ENCODE results near the gene NPC1. TPM values are rescaled to one million over a fixed set of nuclear protein-coding genes. Genes with fewer than 3 reads are reported as not detected.
A peak's percentile ranks its signal among the peaks of the same experiment; 100 is the strongest.

NPC1 gene
- total RNA-seq, 1 experiment from 2014 or later = 38.3 TPM

DNA sequence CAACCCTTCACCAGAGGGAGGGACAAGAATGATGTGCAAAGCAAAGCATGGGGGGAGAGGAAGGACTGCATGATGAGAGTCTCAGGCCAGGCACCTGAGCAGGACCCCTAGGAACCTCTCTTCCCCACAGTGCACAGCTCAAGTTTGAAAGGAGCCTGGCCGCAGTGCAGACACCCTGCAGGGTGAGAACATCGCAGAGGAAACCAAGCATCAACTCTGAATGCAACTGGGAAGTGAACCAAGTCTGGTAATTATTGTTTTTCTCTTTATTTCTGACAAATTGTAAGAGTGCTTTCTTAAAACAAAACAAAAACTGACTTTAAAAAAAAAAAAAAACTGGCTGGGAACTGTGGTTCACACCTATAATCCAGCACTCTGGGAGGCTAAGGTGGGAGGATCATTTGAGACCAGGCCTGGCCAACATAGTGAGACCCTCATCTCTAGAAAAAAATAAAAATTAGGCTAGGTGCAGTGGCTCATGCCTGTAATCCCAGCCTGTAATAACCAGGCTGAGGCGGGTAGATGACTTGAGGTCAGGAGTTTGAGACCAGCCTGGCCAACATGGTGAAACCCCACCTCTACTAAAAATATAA, 15.3 kb downstream of the NPC1 start:
- ChIA-PET CTCF (interaction anchor here (1.1 kb wide), 1 partner anchor 132 kb away, joined by 4 read pairs; no protein-coding TSS in a partner anchor), POLR2A (no interaction called here)
- H3K4me3 Mint-ChIP-seq = no peak overlapping the region
- peaks cover 16% of the 10 kb centered on the region for H3K4me1 Mint-ChIP-seq
- H3K9me3 Mint-ChIP-seq = no peaks in the 10 kb centered on the region
- DNase-seq (ENCODE audit: low spot score) = no peak
- H3K36me3 Mint-ChIP-seq = peaks cover 50% of the 10 kb centered on the region
- ATAC-seq = no peak
- TF ChIP-seq TEAD4 (CRISPR knock-in tag; IDR thresholded peaks at IDR 0.05) (no peak), ZNF396 (CRISPR knock-in tag; IDR thresholded peaks at IDR 0.05; ENCODE audit: borderline replicate concordance) (no peak), AR (CRISPR knock-in tag; IDR thresholded peaks at IDR 0.05) (no peak), MLX (CRISPR knock-in tag; IDR thresholded peaks at IDR 0.05) (no peak), ZNF138 (CRISPR knock-in tag; conservative IDR thresholded peaks at IDR 0.05) (no peak), PRDM15 (CRISPR knock-in tag; IDR thresholded peaks at IDR 0.05) (no peak), EMX1 (CRISPR knock-in tag; IDR thresholded peaks at IDR 0.05) (no peak), OVOL2 (CRISPR knock-in tag; IDR thresholded peaks at IDR 0.05; ENCODE audit: borderline replicate concordance) (no peak)
- H3K27me3 Mint-ChIP-seq (ENCODE audit: low read depth) = no peaks in the 10 kb centered on the region
- no peak overlapping the region; the same call in 1 of the 2 replicates for H3K27ac Mint-ChIP-seq

GRCh38 chr18:23569299-23570063, 16.8 kb downstream of the NPC1 start:
- Mint-ChIP-seq H3K9me3 (no peaks in the 10 kb centered on the region), H3K4me1 (peaks cover 8% of the 10 kb centered on the region), H3K27ac (no peak overlapping the region), H3K36me3 (peaks cover 51% of the 10 kb centered on the region), H3K27me3 (ENCODE audit: low read depth) (no peaks in the 10 kb centered on the region), H3K4me3 (no peak overlapping the region)
- DNase-seq (ENCODE audit: low spot score) = no peak
- TF ChIP-seq GABPB1 (CRISPR knock-in tag; IDR thresholded peaks at IDR 0.05) (0 out of 2 replicates have a peak, but pooled peaks have one; percentile 18), E2F4 (CRISPR knock-in tag; IDR thresholded peaks at IDR 0.05; ENCODE audit: borderline replicate concordance, low read depth) (no peak)
- POLR2A ChIA-PET = no interaction called here
- no peak for ATAC-seq
- CTCF ChIA-PET = no interaction called here
